ENCODE results near the gene SALL2.

SALL2 gene

DNA sequence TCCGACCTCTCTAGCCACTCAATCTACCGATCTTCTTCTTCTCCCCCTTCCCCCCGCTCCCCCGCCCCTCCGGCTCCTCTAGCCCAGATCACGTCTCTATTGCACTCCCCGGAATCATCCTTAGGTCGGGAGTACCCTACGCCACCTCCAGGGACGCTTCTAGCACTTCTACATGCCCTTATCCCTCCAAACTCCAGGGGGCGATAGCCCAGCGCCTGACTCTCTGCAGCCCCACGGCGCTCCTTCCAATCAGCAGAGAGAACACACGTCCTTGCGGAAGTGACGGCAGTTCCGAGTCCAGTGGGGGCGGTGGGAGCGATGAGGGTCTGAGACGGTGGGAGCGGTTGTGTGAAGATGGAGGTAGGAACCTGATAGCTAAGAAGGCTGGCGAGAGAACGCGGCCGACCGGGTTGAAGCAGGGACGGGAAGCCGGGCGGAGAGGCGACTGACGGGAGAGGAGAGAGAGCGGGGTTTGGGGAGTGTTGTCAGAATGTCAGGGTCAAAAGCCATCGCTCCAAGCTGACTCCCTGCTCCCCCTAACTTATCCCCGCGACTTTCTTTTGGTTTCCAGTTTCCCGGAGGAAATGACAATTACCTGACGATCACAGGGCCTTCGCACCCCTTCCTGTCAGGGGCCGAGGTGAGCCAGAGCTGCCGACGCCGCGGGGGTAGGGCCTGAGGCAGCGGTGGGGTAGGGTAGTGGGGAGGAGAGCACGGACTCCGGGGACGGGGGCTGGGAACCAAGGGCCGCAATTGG, 49.0 kb downstream of the SALL2 start, which contains the start of the genes RAB2B and TOX4:
TSS of gene RAB2B (minus strand) at position 35 of the 757 bp plus-strand sequence. CDS start 87 bp downstream, outside the sequence.
TSS of gene TOX4 (plus strand) at position 271 of the 757 bp plus-strand sequence. CDS start at position 355, 84 bp downstream.
- DNase-seq = peak; percentile 96

DNA sequence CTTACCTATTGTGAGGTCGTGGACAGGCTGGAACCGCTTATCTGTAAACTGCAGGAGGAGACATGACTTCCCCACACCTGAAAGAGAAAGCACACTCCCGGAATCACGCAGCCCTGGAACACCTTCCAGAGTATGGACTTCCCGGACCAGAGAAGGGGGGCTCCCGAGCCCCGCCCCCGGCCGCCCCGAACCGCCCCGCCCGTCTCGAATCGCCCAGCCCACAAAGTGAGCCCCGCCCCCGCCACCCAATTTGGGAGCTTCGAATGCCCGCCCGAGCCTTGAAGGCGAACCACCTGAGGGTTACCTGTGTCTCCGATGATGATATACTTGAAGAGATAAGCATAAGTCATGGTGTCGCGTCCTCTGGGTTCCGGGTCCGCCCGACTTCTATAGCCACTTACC, 49.6 kb downstream of the SALL2 start:
- DNase-seq = no peak

DNA sequence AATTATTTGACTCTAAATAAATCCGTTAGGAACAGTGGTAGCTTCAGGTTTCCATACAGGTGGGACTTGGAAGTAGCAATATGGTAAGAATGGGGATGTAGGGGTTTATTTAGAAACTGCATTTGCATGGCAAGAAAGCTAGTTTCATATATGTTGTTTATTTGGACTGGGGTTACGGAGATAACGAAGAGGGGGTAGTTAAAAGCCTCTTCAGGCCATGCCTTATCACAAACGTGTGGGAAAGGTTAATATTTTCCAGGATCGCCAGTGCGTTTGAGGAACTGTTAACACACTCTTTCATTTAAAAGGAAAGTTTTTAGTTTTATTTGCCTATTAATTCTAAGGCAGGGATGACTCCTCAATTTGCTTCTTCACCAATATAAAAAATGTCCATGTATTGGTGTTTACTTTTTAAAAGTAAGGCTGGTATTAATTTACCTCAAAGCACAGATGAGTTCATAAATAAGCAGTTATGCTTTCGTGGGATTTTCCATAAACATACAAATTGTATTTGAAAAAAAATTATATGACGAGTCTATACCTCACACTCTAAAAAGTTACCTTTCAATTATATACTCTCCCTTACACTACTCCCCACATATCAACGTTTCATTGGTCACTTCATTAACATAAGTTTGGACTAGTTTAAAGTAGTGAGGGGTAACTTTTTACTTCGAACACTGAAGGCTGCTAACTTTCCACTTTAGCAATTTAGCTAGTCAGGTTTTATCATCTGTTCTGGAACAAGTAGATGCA, 50.2 kb downstream of the SALL2 start:
- no peak for DNase-seq
